ENCODE data around the gene SLC30A7. TPM values are rescaled to one million over a fixed set of nuclear protein-coding genes. Genes with fewer than 3 reads are reported as not detected.

The SLC30A7 gene
- total RNA-seq, 2 experiments from 2014 or later: 21.6 to 21.7 TPM

- Histone ChIP-seq H3K27me3 (ENCODE audit: control insufficient read depth in 1 of 2, insufficient read depth in 2 of 2, low read length in 2 of 2) (no peaks in the 10 kb centered on the region), H3K9me3 (ENCODE audit: control insufficient read depth in 1 of 2, insufficient read depth in 1 of 2, low read length in 2 of 2) (no peaks in the 10 kb centered on the region), H3K27ac (ENCODE audit: low read depth in 1 of 2, low read length in 2 of 2) (no peak overlapping the region), H3K4me1 (ENCODE audit: insufficient read depth, low read length) (no peaks in the 10 kb centered on the region), H3K36me3 (ENCODE audit: insufficient read depth, low read length) (peaks cover 25% of the 10 kb centered on the region), H3K4me3 (ENCODE audit: low read length) (no peak overlapping the region)
- ChIA-PET CTCF (no interaction called here), POLR2A (no interaction called here)
- H3K4me1 Mint-ChIP-seq (ENCODE audit: low read depth): peaks cover 62% of the 10 kb centered on the region
- no peaks in the 10 kb centered on the region for H3K27me3 Mint-ChIP-seq
- ATAC-seq (ENCODE audit: poor library complexity) (no peak), DNase-seq (no peak)
- H3K9me3 Mint-ChIP-seq: no peaks in the 10 kb centered on the region
- H3K4me3 Mint-ChIP-seq: no peak overlapping the region
- no peak for TF ChIP-seq CTCF (IDR thresholded peaks at IDR 0.05)
- intact Hi-C loops (cut with DNase I, micrococcal nuclease): no loop called here
- peaks cover 73% of the 10 kb centered on the region for H3K36me3 Mint-ChIP-seq (ENCODE audit: low read depth)
- no peak overlapping the region for H3K27ac Mint-ChIP-seq
Observed at GRCh38 chr1:100972185-100972584, 76.3 kb downstream of the SLC30A7 start.

DNA sequence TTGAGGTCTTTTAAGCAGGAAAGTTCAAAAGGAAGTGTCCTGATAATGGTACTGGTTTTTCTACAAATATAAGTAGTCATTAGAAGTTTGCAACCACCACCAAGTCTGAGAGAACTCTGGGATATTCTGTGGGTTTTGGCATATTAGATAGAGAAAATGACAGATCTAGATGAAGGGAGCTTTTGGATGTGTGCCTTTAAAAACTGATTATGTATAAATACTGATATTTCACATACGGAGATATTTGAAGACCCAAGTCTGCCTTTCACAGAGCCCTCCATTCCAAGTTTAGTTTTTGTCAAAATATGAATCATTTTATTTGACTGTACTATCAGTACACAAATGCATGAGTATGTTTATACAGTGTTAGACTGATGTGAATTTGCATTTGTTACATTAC lies 81.0 kb downstream of the SLC30A7 start:
- no peaks in the 10 kb centered on the region for H3K4me1 ChIP-seq (ENCODE audit: insufficient read depth, low read length)
- H3K4me3 Mint-ChIP-seq: no peak overlapping the region
- H3K36me3 Mint-ChIP-seq (ENCODE audit: low read depth): peaks cover 75% of the 10 kb centered on the region
- no peak for ATAC-seq (ENCODE audit: poor library complexity)
- H3K4me1 Mint-ChIP-seq (ENCODE audit: low read depth): peaks cover 47% of the 10 kb centered on the region
- H3K9me3 ChIP-seq (ENCODE audit: control insufficient read depth in 1 of 2, insufficient read depth in 1 of 2, low read length in 2 of 2): no peaks in the 10 kb centered on the region
- peaks cover 37% of the 10 kb centered on the region for H3K36me3 ChIP-seq (ENCODE audit: insufficient read depth, low read length)
- ChIA-PET POLR2A (interaction anchor here (0.6 to 1.1 kb wide), 2 partner anchors 50 to 105 kb away, joined by 3 to 4 read pairs; no protein-coding TSS in a partner anchor), CTCF (no interaction called here)
- H3K4me3 ChIP-seq (ENCODE audit: low read length): no peak overlapping the region
- H3K27me3 Mint-ChIP-seq: no peaks in the 10 kb centered on the region
- no peak for DNase-seq
- H3K9me3 Mint-ChIP-seq: no peaks in the 10 kb centered on the region
- H3K27me3 ChIP-seq (ENCODE audit: control insufficient read depth in 1 of 2, insufficient read depth in 2 of 2, low read length in 2 of 2): no peaks in the 10 kb centered on the region
- no peak overlapping the region for H3K27ac Mint-ChIP-seq
- TF ChIP-seq CTCF (IDR thresholded peaks at IDR 0.05): no peak
- H3K27ac ChIP-seq (ENCODE audit: low read depth in 1 of 2, low read length in 2 of 2): no peak overlapping the region
- intact Hi-C loops (cut with DNase I, micrococcal nuclease): no loop called here

DNA sequence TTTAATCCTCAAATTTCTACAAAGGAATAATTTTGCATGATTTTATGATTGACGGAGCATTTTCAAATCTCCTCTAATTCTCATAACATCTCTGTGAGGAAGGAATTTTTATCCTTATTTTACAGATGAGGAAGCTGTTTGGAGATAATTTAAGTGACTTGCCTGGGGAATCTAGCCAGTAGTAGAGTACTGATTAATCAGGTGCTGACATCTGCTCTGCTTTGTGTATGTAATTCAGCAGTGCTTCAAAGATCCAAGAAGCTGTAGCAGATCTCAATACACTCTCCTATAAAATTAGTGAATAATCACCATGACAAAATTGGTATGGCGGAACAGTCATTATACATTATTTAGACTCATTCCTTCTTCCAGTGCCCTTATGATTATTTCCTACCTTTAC lies 83.7 kb downstream of the SLC30A7 start:
- Histone ChIP-seq H3K9me3 (ENCODE audit: control insufficient read depth in 1 of 2, insufficient read depth in 1 of 2, low read length in 2 of 2) (no peaks in the 10 kb centered on the region), H3K4me3 (ENCODE audit: low read length) (no peak overlapping the region), H3K36me3 (ENCODE audit: insufficient read depth, low read length) (peaks cover 42% of the 10 kb centered on the region), H3K27ac (ENCODE audit: low read depth in 1 of 2, low read length in 2 of 2) (no peak overlapping the region), H3K27me3 (ENCODE audit: control insufficient read depth in 1 of 2, insufficient read depth in 2 of 2, low read length in 2 of 2) (no peaks in the 10 kb centered on the region), H3K4me1 (ENCODE audit: insufficient read depth, low read length) (no peaks in the 10 kb centered on the region)
- H3K9me3 Mint-ChIP-seq: no peaks in the 10 kb centered on the region
- H3K27me3 Mint-ChIP-seq: no peaks in the 10 kb centered on the region
- POLR2A ChIA-PET: interaction anchor here (1.2 kb wide), 1 partner anchor 16 kb away, joined by 4 read pairs; no protein-coding TSS in a partner anchor
- H3K36me3 Mint-ChIP-seq (ENCODE audit: low read depth): peaks cover 84% of the 10 kb centered on the region
- no peak overlapping the region for H3K27ac Mint-ChIP-seq
- CTCF ChIA-PET: no interaction called here
- DNase-seq: no peak
- H3K4me3 Mint-ChIP-seq: no peak overlapping the region
- no peak for ATAC-seq (ENCODE audit: poor library complexity)
- peaks cover 44% of the 10 kb centered on the region for H3K4me1 Mint-ChIP-seq (ENCODE audit: low read depth)
- intact Hi-C loops (cut with DNase I, micrococcal nuclease): no loop called here
- TF ChIP-seq CTCF (IDR thresholded peaks at IDR 0.05): no peak

All from CD4-positive, alpha-beta T cell (primary cell).